GM13977 (cell line): Measurements from ENCODE around the gene TMC8.
"Not testable (repeated sequence)": the region's sequence is repeated elsewhere in the genome, so short reads cannot be mapped to it uniquely, and the experiment has no call there.

Experiments
- DNase-seq: peaks from one replicate; pipeline ENCODE4 v3.0.0; 2012; ENCODE audit warnings: low spot score
- CTCF ChIP-seq: IDR thresholded peaks from 2 replicates; pipeline ENCODE4 v1.5.1; 2012; ENCODE audit warnings: mild to moderate bottlenecking, control low read depth; ENCODE audit not compliant: insufficient read depth; ENCODE audit errors: extremely low read depth, missing control alignments
- in situ Hi-C: fragments of 300-500 bp; cut with MboI; formaldehyde crosslinking; loops from one replicate; pipeline ENCODE4 v1.12.0; 2022; ENCODE audit warnings: low sequenced_read_pairs, low pct_unique_long_range_greater_than_20kb, mixed read lengths, inconsistent platforms; ENCODE audit not compliant: unreplicated experiment

The TMC8 gene

GRCh38 chr17:78137392-78138203, 7.0 kb downstream of the TMC8 start:
- in situ Hi-C loops: no loop called here
- DNase-seq: no peak
- TF ChIP-seq CTCF: peak; percentile 72

GRCh38 chr17:78138204-78139060, 7.9 kb downstream of the TMC8 start:
- TF ChIP-seq CTCF: no peak
- DNase-seq: no peak
- in situ Hi-C loops: no loop called here

- in situ Hi-C loops, DNase-seq: not testable (repeated sequence)
These were observed 9.2 kb downstream of the TMC8 start for GRCh38 chr17:78139861-78140168.

- peak; percentile 95 for DNase-seq
- in situ Hi-C loops: no loop called here
- TF ChIP-seq CTCF: no peak
These were observed 9.8 kb downstream of the TMC8 start for GRCh38 chr17:78140169-78141051.

GRCh38 chr17:78141437-78142118, 11.0 kb downstream of the TMC8 start:
- DNase-seq: no peak
- in situ Hi-C loops: no loop called here
- no peak for TF ChIP-seq CTCF

- TF ChIP-seq CTCF: no peak
- in situ Hi-C loops: no loop called here
- DNase-seq: no peak
These were observed 11.7 kb downstream of the TMC8 start for GRCh38 chr17:78142119-78142861.
